Left cardiac atrium (tissue), 4 donors: Measurements from ENCODE around the gene MAST3. TPM values are rescaled to one million over a fixed set of nuclear protein-coding genes. Genes with fewer than 3 reads are reported as not detected.
A peak's percentile ranks its signal among the peaks of the same experiment; 100 is the strongest.
"Not testable (repeated sequence)": the region's sequence is repeated elsewhere in the genome, so short reads cannot be mapped to it uniquely, and the experiment has no call there.

Experiments used
- ATAC-seq, 2 donors: fragments of 200-7000 bp; cut with Tn5 transposase; one replicate each; pipeline ENCODE4 v1.9.1; 2020; ENCODE audit warnings: mild to moderate bottlenecking in 2 of 2, moderate library complexity in 2 of 2
- DNase-seq: peaks from one replicate; pipeline ENCODE4 v3.0.0-alpha.2; 2020
- intact Hi-C, 2 donors: fragments of 100-400 bp; cut with DNase I; formaldehyde crosslinking; loops; one replicate each; pipeline versions ENCODE4 v1.14.1 to v1.15.1; 2022 to 2023
- total RNA-seq, 2 donors: library from RNA; stranded (reverse); fragmentation: NEBNext Ultra II Directional; extraction: Animal tissue kit (Norgen Biotek cat#: 25700); gene quantifications; one replicate each; pipeline ENCODE4 v1.2.1, GENCODE V29; 2021
- donor health status: DM: no; HTN: yes; CAD: no.
- donor health status: DM: no; HTN: yes; CAD: no; lungs with severe emphysema.
- donor health status: DM: yes; HTN: yes; CAD: no.
- donor health status: Dilated cardiomyopathy.

The MAST3 gene
- total RNA-seq, 2 donors from 2014 or later, result 5.5 to 7.9 TPM

- DNase-seq, result no peak
- intact Hi-C loops, result no loop called here
- ATAC-seq, result no peak
These were observed 13.5 kb upstream of the MAST3 start for GRCh38 chr19:18083929-18084684.

GRCh38 chr19:18085702-18086457 lies 11.7 kb upstream of the MAST3 start:
- ATAC-seq (no peak), DNase-seq (no peak)
- intact Hi-C loops, result no loop called here

GRCh38 chr19:18086590-18087138 lies 10.9 kb upstream of the MAST3 start, which contains the start of gene IL12RB1:
Gene IL12RB1 (minus strand): TSS chr19:18086934. CDS start chr19:18086823, 111 bp downstream.
- ATAC-seq (peak in 1 of 2 donors; percentile 24), DNase-seq (no peak)
- intact Hi-C loops, result no loop called here

GRCh38 chr19:18089096-18089541 lies 8.5 kb upstream of the MAST3 start:
- ATAC-seq (peak; percentile 19 to 36), DNase-seq (peak; percentile 49)
- intact Hi-C loops, result not testable (repeated sequence)

GRCh38 chr19:18089726-18090125 lies 7.9 kb upstream of the MAST3 start:
- no peak for DNase-seq
- ATAC-seq, result peak in 1 of 2 donors; percentile 22
- intact Hi-C loops, result no loop called here

GRCh38 chr19:18090545-18091216 lies 6.9 kb upstream of the MAST3 start:
- no peak for DNase-seq
- ATAC-seq, result peak; percentile 3 to 8
- intact Hi-C loops, result no loop called here

- intact Hi-C loops, result no loop called here
- ATAC-seq, result peak; percentile 57 to 71
- peak; percentile 53 for DNase-seq
These were observed 6.4 kb upstream of the MAST3 start for GRCh38 chr19:18091217-18091608.

- ATAC-seq (no peak), DNase-seq (no peak)
- intact Hi-C loops, result no loop called here
These were observed 4.0 kb upstream of the MAST3 start for GRCh38 chr19:18093439-18094161.

- DNase-seq (no peak), ATAC-seq (no peak)
- intact Hi-C loops, result no loop called here
These were observed 1.3 kb upstream of the MAST3 start for GRCh38 chr19:18096258-18096657.

GRCh38 chr19:18097993-18098890 lies 664 bp downstream of the MAST3 start:
- ATAC-seq, result no peak
- no peak for DNase-seq
- intact Hi-C loops, result no loop called here

- intact Hi-C loops, result no loop called here
- ATAC-seq (no peak), DNase-seq (no peak)
These were observed 1.5 kb downstream of the MAST3 start for GRCh38 chr19:18098891-18099622.

- ATAC-seq, result no peak
- no peak for DNase-seq
These were observed 2.0 kb downstream of the MAST3 start for GRCh38 chr19:18099623-18099995.

GRCh38 chr19:18100710-18101109 lies 3.1 kb downstream of the MAST3 start:
- DNase-seq (no peak), ATAC-seq (no peak)
- intact Hi-C loops, result no loop called here

More at GRCh38 chr19:18099623-18099995, 2.0 kb downstream of the MAST3 start:
- intact Hi-C loops, result no loop called here

- intact Hi-C loops, result no loop called here
- ATAC-seq, result no peak
- no peak for DNase-seq
These were observed 3.7 kb downstream of the MAST3 start for GRCh38 chr19:18101268-18101667.

- DNase-seq (no peak), ATAC-seq (no peak)
- intact Hi-C loops, result no loop called here
These were observed 5.5 kb downstream of the MAST3 start for GRCh38 chr19:18102916-18103542.

GRCh38 chr19:18104793-18105131 lies 7.2 kb downstream of the MAST3 start:
- intact Hi-C loops, result no loop called here
- no peak for DNase-seq
- no peak for ATAC-seq

- ATAC-seq, intact Hi-C loops, DNase-seq: not testable (repeated sequence)
These were observed 7.7 kb downstream of the MAST3 start for GRCh38 chr19:18105259-18105658.
